GM21825 (cell line): Measurements from ENCODE around the gene BAHCC1.

Experiments used
- ATAC-seq: cut with Tn5 transposase; IDR thresholded peaks from one replicate; pipeline ENCODE4 v1.9.1; 2021; ENCODE audit warnings: mild to moderate bottlenecking, moderate library complexity; ENCODE audit not compliant: unreplicated experiment

BAHCC1 gene

GRCh38 chr17:81396722-81397313 lies 1.6 kb downstream of the BAHCC1 start:
- no peak for ATAC-seq

GRCh38 chr17:81397314-81398175 lies 2.3 kb downstream of the BAHCC1 start:
- ATAC-seq, result no peak

- ATAC-seq, result no peak
These were observed 3.0 kb downstream of the BAHCC1 start for GRCh38 chr17:81398176-81398831.

GRCh38 chr17:81398832-81399411 lies 3.7 kb downstream of the BAHCC1 start:
- ATAC-seq, result no peak

GRCh38 chr17:81399481-81400153 lies 4.4 kb downstream of the BAHCC1 start:
- no peak for ATAC-seq

- no peak for ATAC-seq
These were observed 5.1 kb downstream of the BAHCC1 start for GRCh38 chr17:81400154-81400977.

GRCh38 chr17:81400996-81401722 lies 5.9 kb downstream of the BAHCC1 start:
- no peak for ATAC-seq

GRCh38 chr17:81401723-81402529 lies 6.7 kb downstream of the BAHCC1 start:
- ATAC-seq, result no peak

GRCh38 chr17:81402530-81402941 lies 7.3 kb downstream of the BAHCC1 start:
- ATAC-seq, result no peak

GRCh38 chr17:81402981-81403467 lies 7.8 kb downstream of the BAHCC1 start:
- no peak for ATAC-seq

GRCh38 chr17:81403671-81404534 lies 8.6 kb downstream of the BAHCC1 start:
- no peak for ATAC-seq

GRCh38 chr17:81404558-81405165 lies 9.4 kb downstream of the BAHCC1 start:
- no peak for ATAC-seq

- ATAC-seq, result no peak
These were observed 10.2 kb downstream of the BAHCC1 start for GRCh38 chr17:81405411-81405872.

- no peak for ATAC-seq
These were observed 11.1 kb downstream of the BAHCC1 start for GRCh38 chr17:81406117-81406953.

GRCh38 chr17:81408049-81408448 lies 12.8 kb downstream of the BAHCC1 start:
- no peak for ATAC-seq
